Smooth muscle cell (in vitro differentiated cells): ENCODE results near the gene MICU2. TPM values are rescaled to one million over a fixed set of nuclear protein-coding genes. Genes with fewer than 3 reads are reported as not detected.
A peak's percentile ranks its signal among the peaks of the same experiment; 100 is the strongest.
"Not testable (repeated sequence)": the region's sequence is repeated elsewhere in the genome, so short reads cannot be mapped to it uniquely, and the experiment has no call there.

Source experiments
- DNase-seq: peaks from one replicate; lab custom pipeline; 2025; ENCODE audit not compliant: unreplicated experiment; lab: John Stamatoyannopoulos, UW
- H2AFZ ChIP-seq: fragments of 200-600 bp; sonication (generic); 2 replicates; pipeline ENCODE4 v1.6.0; 2016; ENCODE audit warnings: antibody characterized with exemption, low read depth, mild to moderate bottlenecking
- H3F3A ChIP-seq: fragments of 200-600 bp; sonication (generic); 2 replicates; pipeline ENCODE4 v1.6.0; 2017; ENCODE audit warnings: antibody characterized with exemption, low read depth
- H3K27ac ChIP-seq: fragments of 200-600 bp; sonication (generic); 2 replicates; pipeline ENCODE4 v1.5.1; 2016; ENCODE audit warnings: low read depth, mild to moderate bottlenecking
- H3K27me3 ChIP-seq: fragments of 200-600 bp; sonication (generic); 2 replicates; pipeline ENCODE4 v1.6.1; 2016; ENCODE audit warnings: low read depth, mild to moderate bottlenecking
- H3K36me3 ChIP-seq: fragments of 200-600 bp; sonication (generic); 2 replicates; pipeline ENCODE4 v1.5.1; 2016; ENCODE audit warnings: low read depth
- H3K4me1 ChIP-seq: fragments of 200-600 bp; sonication (generic); 2 replicates; pipeline ENCODE4 v1.5.1; 2016; ENCODE audit warnings: low read depth
- H3K4me2 ChIP-seq: fragments of 200-600 bp; sonication (generic); 2 replicates; pipeline ENCODE4 v1.6.0; 2016; ENCODE audit warnings: mild to moderate bottlenecking
- H3K4me3 ChIP-seq: fragments of 200-600 bp; sonication (generic); 2 replicates; pipeline ENCODE4 v1.5.1; 2016; ENCODE audit warnings: mild to moderate bottlenecking
- H3K79me2 ChIP-seq: fragments of 200-600 bp; sonication (generic); 2 replicates; pipeline ENCODE4 v1.6.0; 2016; ENCODE audit warnings: low read depth, mild to moderate bottlenecking
- H3K9ac ChIP-seq: fragments of 200-600 bp; sonication (generic); 2 replicates; pipeline ENCODE4 v1.6.0; 2016; ENCODE audit warnings: low read depth
- H3K9me3 ChIP-seq: fragments of 200-600 bp; sonication (generic); replicated peaks from 2 replicates; pipeline ENCODE4 v1.5.1; 2016; ENCODE audit warnings: low read depth
- H4K20me1 ChIP-seq: fragments of 200-600 bp; sonication (generic); 2 replicates; pipeline ENCODE4 v1.6.0; 2016; ENCODE audit warnings: low read depth
- CTCF ChIP-seq: fragments of 200-600 bp; sonication (generic); IDR thresholded peaks from 2 replicates; pipeline ENCODE4 v1.5.1; 2017; ENCODE audit warnings: borderline replicate concordance, mild to moderate bottlenecking, antibody characterized with exemption; ENCODE audit not compliant: insufficient read depth, poor library complexity, severe bottlenecking
- WGBS: methylation state at CpG from one replicate; pipeline ENCODE4 v1.1.7; 2016; ENCODE audit warnings: low lambda C conversion rate; 5-methylcytosine and 5-hydroxymethylcytosine counted together
- polyA plus RNA-seq: library from polyadenylated mRNA; unstranded; fragments of >200 nt; fragmentation: Nextera tagmentation; extraction: Ambion mirVana; gene quantifications from 2 replicates; pipeline ENCODE4 v1.2.1, GENCODE V29; 2016
- total RNA-seq: library from RNA; depleted of rRNA; stranded (reverse); fragments of >200 nt; gene quantifications from 2 replicates; pipeline ENCODE4 v1.2.3, GENCODE V29; 2014

The MICU2 gene
- total and polyA plus RNA-seq, 2 experiments from 2014 or later, result 40.2 to 86.5 TPM

GRCh38 chr13:21567714-21568113, 36.3 kb downstream of the MICU2 start:
- H3K4me3 ChIP-seq, result no peak overlapping the region
- no peaks in the 10 kb centered on the region for H3K27me3 ChIP-seq
- H3K9me3 ChIP-seq, result no peaks in the 10 kb centered on the region
- H3K27ac ChIP-seq, result peak overlapping the region; percentile 34
- peaks cover 22% of the 10 kb centered on the region for H3K79me2 ChIP-seq
- peaks cover 27% of the 10 kb centered on the region for H4K20me1 ChIP-seq
- no peaks in the 10 kb centered on the region for H3F3A ChIP-seq
- H2AFZ ChIP-seq, result no peak overlapping the region
- WGBS, result 33% methylated on average over 2 of the region's 2 CpGs
- H3K4me1 ChIP-seq, result peaks cover 9% of the 10 kb centered on the region
- H3K4me2 ChIP-seq, result peak overlapping the region; percentile 54
- peaks cover 18% of the 10 kb centered on the region for H3K36me3 ChIP-seq
- H3K9ac ChIP-seq, result no peak overlapping the region
- TF ChIP-seq CTCF, result no peak
- DNase-seq, result no peak

- no peak overlapping the region for H3K4me3 ChIP-seq
- WGBS, result 40% methylated on average over 2 of the region's 2 CpGs
- no peak for DNase-seq
These were observed 46.0 kb downstream of the MICU2 start for GRCh38 chr13:21557995-21558394.

DNA sequence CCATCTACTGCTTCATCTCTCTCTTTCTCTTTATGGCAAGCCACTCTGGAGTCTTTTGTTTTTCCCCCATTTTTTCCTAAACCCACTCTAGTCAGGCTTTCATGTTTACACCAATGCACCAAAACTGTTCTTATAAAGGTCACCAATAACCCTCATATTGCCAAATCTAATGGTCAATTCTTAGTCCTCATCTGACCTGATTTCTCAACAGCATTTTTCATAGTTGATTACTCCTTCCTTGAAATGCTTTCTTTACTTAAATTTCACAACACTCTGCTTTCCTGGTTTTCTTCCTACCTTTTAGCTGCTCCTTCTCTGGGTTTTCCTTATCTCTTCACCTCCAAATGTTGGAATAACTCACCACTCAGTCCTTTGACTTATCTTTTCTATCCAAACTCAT, 47.9 kb downstream of the MICU2 start:
- Histone ChIP-seq H3F3A (no peaks in the 10 kb centered on the region), H3K9me3 (no peaks in the 10 kb centered on the region), H3K36me3 (no peaks in the 10 kb centered on the region), H4K20me1 (no peaks in the 10 kb centered on the region), H2AFZ (no peak overlapping the region), H3K4me1 (no peaks in the 10 kb centered on the region), H3K79me2 (peaks cover 1% of the 10 kb centered on the region), H3K4me2 (no peak overlapping the region), H3K4me3 (no peak overlapping the region), H3K27me3 (no peaks in the 10 kb centered on the region), H3K9ac (no peak overlapping the region), H3K27ac (no peak overlapping the region)
- no peak for TF ChIP-seq CTCF
- no peak for DNase-seq

More at GRCh38 chr13:21557995-21558394, 46.0 kb downstream of the MICU2 start:
- no peaks in the 10 kb centered on the region for H3K9me3 ChIP-seq
- H3K79me2 ChIP-seq, result no peaks in the 10 kb centered on the region
- peaks cover 8% of the 10 kb centered on the region for H3K36me3 ChIP-seq
- no peaks in the 10 kb centered on the region for H3K27me3 ChIP-seq
- H2AFZ ChIP-seq, result no peak overlapping the region
- no peaks in the 10 kb centered on the region for H4K20me1 ChIP-seq
- H3K27ac ChIP-seq, result no peak overlapping the region
- peak; percentile 12 for TF ChIP-seq CTCF
- H3K9ac ChIP-seq, result no peak overlapping the region
- no peaks in the 10 kb centered on the region for H3K4me1 ChIP-seq
- H3K4me2 ChIP-seq, result no peak overlapping the region
- no peaks in the 10 kb centered on the region for H3F3A ChIP-seq

DNA sequence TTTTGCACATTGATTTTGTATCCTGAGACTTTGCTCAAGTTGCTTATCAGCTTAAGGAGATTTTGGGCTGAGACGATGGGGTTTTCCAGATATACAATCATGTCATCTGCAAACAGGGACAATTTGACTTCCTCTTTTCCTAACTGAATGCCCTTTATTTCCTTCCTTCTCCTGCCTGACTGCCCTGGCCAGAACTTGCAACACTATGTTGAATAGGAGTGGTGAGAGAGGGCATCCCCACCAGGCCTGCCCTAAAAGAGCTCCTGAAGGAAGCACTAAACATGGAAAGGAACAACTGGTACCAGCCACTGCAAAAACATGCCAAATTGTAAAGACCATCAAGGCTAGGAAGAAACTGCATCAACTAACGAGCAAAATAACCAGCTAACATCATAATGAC, 50.7 kb downstream of the MICU2 start:
- H3K9ac ChIP-seq, H3K4me3 ChIP-seq, H3K4me2 ChIP-seq, H3K4me1 ChIP-seq, DNase-seq, H3K79me2 ChIP-seq, H3K9me3 ChIP-seq, H3K36me3 ChIP-seq, H3K27ac ChIP-seq, H3F3A ChIP-seq, H2AFZ ChIP-seq, H3K27me3 ChIP-seq: not testable (repeated sequence)
- WGBS, result 76% methylated on average over 2 of the region's 2 CpGs
- H4K20me1 ChIP-seq, result peaks cover 10% of the 10 kb centered on the region
